Renal pelvis (tissue), 3 donors: ENCODE measurements around the gene THOC1. TPM values are rescaled to one million over a fixed set of nuclear protein-coding genes. Genes with fewer than 3 reads are reported as not detected.

Experiments
- polyA plus RNA-seq, 3 donors: library from polyadenylated mRNA; unstranded; fragments of 120-200 nt; gene quantifications; one replicate each; pipeline ENCODE4 v1.2.1, GENCODE V29; 2013; ENCODE audit not compliant: insufficient read length in 3 of 3

THOC1 gene
- polyA plus RNA-seq, 3 donors = 63.2 to 123 (median 119) TPM

Other genes starting within 250 kb of the THOC1 start
- gene TUBB8B, start 218.4 kb downstream of the THOC1 start, polyA plus RNA-seq = 1 to 10 TPM; 1.3 to 1.9 (median 1.7) TPM
- 10 to 100 TPM; 53.8 to 59.3 (median 58.4) TPM for gene USP14, start 109.5 kb downstream of the THOC1 start, polyA plus RNA-seq
- 10 to 100 TPM; 20.9 to 28.6 (median 25.4) TPM for gene COLEC12, start 232.7 kb upstream of the THOC1 start, polyA plus RNA-seq